NCI-H82 treated with DMSO at 0.1 percent for 48 hours (cell line): Measurements from ENCODE around the gene NME3.

Experiments
- DNase-seq: peaks from one replicate; lab custom pipeline; 2025; ENCODE audit not compliant: unreplicated experiment; lab: John Stamatoyannopoulos, UW

The NME3 gene

GRCh38 chr16:1781758-1782407, 10.5 kb upstream of the NME3 start:
- DNase-seq = no peak

- DNase-seq = no peak
Observed at GRCh38 chr16:1781254-1781653, 9.9 kb upstream of the NME3 start.

- DNase-seq = no peak
Observed at GRCh38 chr16:1780677-1781072, 9.3 kb upstream of the NME3 start.

- DNase-seq = no peak
Observed at GRCh38 chr16:1779741-1780676, 8.7 kb upstream of the NME3 start.

GRCh38 chr16:1779234-1779701, 7.9 kb upstream of the NME3 start:
- no peak for DNase-seq

- no peak for DNase-seq
Observed at GRCh38 chr16:1778200-1779179, 7.1 kb upstream of the NME3 start.

- no peak for DNase-seq
Observed at GRCh38 chr16:1777375-1778199, 6.2 kb upstream of the NME3 start.

- DNase-seq = no peak
Observed at GRCh38 chr16:1776991-1777374, 5.6 kb upstream of the NME3 start.

GRCh38 chr16:1776672-1776955, 5.3 kb upstream of the NME3 start:
- DNase-seq = no peak

GRCh38 chr16:1775846-1776671, 4.7 kb upstream of the NME3 start:
- DNase-seq = peak; percentile 4

GRCh38 chr16:1775006-1775845, 3.9 kb upstream of the NME3 start:
- DNase-seq = no peak

GRCh38 chr16:1774448-1774780, 3.1 kb upstream of the NME3 start:
- DNase-seq = no peak

GRCh38 chr16:1773703-1774447, 2.5 kb upstream of the NME3 start:
- no peak for DNase-seq

- DNase-seq = peak; percentile 56
Observed at GRCh38 chr16:1772908-1773702, 1.8 kb upstream of the NME3 start, which contains the start of gene MRPS34. Gene MRPS34, minus strand, starts transcription at chr16:1773134. Its CDS starts 15 bp downstream, at chr16:1773119.

GRCh38 chr16:1772362-1772907, 1.1 kb upstream of the NME3 start, which contains the start of gene EME2:
Gene EME2, plus strand, starts transcription at chr16:1772810. Its CDS starts 418 bp downstream, at chr16:1773228.
- no peak for DNase-seq

GRCh38 chr16:1771864-1772361, 570 bp upstream of the NME3 start:
- no peak for DNase-seq
